Measurements from ENCODE around the gene PPP2R3B. TPM values are rescaled to one million over a fixed set of nuclear protein-coding genes. Genes with fewer than 3 reads are reported as not detected.
"Not testable (repeated sequence)": the region's sequence is repeated elsewhere in the genome, so short reads cannot be mapped to it uniquely, and the experiment has no call there.

The PPP2R3B gene
- total RNA-seq: 35.4 TPM

- peak; percentile 99 for DNase-seq (ENCODE audit: low spot score)
- intact Hi-C loops (cut with DNase I): no loop called here
- peak; percentile 100 for ATAC-seq
Measured at GRCh38 chrX:386768-387575, at the start of gene PPP2R3B. TSS of gene PPP2R3B (minus strand) at chrX:386907. CDS start at chrX:386691, 216 bp downstream.

- ATAC-seq: no peak
- peak; percentile 43 for DNase-seq (ENCODE audit: low spot score)
- intact Hi-C loops (cut with DNase I): no loop called here
Measured at GRCh38 chrX:435536-436122, 48.9 kb upstream of the PPP2R3B start.

DNA sequence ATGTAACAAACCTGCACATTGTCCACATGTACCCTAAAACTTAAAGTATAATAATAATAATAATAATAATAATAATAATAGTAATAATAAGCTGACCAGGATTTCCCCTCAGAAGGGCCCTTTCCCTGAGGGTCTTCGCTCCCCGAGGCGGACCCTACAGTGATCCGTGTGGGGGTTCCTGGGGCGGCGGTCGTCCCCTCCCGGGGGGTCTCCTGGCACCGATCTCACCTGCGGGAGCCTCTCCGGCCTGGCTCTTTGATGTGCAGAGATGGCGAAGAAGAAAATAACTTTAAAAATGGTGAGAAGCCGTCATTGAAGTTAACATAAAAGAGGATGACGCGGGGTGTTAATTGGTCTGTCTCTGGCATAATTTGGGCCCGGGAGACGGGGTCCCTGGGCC lies 48.2 kb upstream of the PPP2R3B start:
- DNase-seq (ENCODE audit: low spot score) (peak; percentile 12), ATAC-seq (no peak)
- intact Hi-C loops (cut with DNase I): no loop called here

DNA sequence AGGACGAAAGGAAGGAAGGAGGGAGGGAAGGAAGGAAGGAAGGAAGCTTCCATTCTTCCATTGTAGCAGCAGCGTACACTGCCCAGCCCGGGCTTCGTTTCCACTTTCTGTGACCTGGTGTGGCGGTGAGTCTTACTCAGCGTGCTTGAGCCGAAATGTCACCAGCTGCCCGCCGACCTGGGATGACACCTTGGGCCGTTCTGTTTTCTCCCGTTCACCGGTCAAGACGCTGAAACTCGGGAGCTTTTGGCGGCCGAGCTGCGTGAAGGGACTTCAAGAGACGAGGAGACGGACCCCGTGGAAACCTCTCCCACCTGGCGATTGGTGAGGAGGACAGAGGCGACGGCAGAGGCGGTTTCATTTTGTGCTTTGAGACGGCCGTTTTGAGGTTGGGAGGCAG lies 47.1 kb upstream of the PPP2R3B start:
- intact Hi-C loops (cut with DNase I): no loop called here
- peak; percentile 52 for DNase-seq (ENCODE audit: low spot score)

DNA sequence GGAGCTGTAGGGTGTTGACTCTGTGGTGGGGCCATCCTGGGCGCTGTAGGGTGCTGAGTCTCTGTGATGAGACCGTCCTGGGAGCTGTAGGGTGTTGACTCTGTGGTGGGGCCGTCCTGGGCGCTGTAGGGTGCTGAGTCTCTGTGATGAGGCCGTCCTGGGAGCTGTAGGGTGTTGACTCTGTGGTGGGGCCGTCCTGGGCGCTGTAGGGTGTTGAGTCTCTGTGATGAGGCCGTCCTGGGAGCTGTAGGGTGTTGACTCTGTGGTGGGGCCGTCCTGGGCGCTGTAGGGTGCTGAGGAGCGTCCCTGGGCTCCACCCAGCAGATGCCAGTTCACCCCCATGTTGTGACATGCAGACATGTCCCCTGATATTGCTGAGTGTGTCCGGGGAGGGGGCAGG lies 46.0 kb upstream of the PPP2R3B start:
- intact Hi-C loops (cut with DNase I); ATAC-seq: not testable (repeated sequence)
- DNase-seq (ENCODE audit: low spot score): peak; percentile 9

More for the DNA sequence above, 47.1 kb upstream of the PPP2R3B start:
- no peak for ATAC-seq

DNA sequence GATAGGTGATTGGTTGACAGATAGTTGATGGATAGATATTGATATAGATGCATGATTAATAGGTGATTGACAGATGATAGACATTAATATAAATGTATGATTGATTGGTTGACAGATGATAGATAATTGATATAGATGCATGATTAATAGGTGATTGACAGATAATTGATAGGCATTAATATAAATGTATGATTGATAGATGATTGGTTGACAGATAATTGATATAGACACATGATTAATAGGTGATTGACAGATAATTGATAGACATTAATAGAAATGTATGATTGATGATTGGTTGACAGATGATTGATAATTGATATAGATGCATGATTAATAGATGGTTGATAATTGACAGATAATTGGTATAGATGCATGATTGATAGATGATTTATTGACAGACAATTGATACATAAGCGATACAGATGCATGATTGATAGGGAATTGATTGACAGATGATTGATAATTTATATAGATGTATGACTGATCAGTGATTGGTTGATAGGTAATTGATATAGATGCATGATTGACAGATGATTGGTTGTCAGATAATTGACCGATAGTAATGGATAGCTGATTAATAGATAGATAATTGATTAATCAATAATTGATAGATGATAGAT lies 44.9 kb upstream of the PPP2R3B start:
- DNase-seq (ENCODE audit: low spot score) (no peak), ATAC-seq (no peak)
- intact Hi-C loops (cut with DNase I): no loop called here

- DNase-seq (ENCODE audit: low spot score) (no peak), ATAC-seq (no peak)
- intact Hi-C loops (cut with DNase I): no loop called here
Measured at GRCh38 chrX:431056-431455, 44.3 kb upstream of the PPP2R3B start.

DNA sequence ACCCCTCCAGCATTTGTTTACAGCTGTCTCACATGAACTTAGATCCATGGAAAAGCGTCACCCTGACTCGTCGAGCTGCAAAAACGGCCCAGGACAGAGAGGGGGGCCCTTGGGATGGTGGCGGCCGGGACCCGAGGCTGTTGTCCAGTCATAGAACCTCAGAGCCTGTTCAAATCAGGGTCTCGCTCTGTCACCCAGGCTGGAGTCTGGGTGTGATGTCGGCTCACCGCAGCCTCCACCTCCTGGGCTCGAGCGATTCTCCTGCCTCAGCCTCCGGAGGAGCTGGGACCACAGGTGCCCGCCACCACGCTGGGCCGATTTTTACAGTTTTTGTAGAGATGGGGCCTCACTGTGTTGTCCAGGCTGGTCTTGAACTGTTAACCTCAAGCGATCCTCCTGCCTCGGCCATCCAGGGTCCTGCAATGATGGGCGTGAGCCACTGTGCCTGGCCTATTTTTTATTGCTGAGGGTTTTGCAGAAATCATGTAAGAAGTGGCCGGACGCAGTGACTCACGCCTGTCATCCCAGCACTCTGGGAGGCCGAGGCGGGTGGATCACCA lies 42.6 kb upstream of the PPP2R3B start:
- no peak for ATAC-seq
- intact Hi-C loops (cut with DNase I): no loop called here
- no peak for DNase-seq (ENCODE audit: low spot score)

DNA sequence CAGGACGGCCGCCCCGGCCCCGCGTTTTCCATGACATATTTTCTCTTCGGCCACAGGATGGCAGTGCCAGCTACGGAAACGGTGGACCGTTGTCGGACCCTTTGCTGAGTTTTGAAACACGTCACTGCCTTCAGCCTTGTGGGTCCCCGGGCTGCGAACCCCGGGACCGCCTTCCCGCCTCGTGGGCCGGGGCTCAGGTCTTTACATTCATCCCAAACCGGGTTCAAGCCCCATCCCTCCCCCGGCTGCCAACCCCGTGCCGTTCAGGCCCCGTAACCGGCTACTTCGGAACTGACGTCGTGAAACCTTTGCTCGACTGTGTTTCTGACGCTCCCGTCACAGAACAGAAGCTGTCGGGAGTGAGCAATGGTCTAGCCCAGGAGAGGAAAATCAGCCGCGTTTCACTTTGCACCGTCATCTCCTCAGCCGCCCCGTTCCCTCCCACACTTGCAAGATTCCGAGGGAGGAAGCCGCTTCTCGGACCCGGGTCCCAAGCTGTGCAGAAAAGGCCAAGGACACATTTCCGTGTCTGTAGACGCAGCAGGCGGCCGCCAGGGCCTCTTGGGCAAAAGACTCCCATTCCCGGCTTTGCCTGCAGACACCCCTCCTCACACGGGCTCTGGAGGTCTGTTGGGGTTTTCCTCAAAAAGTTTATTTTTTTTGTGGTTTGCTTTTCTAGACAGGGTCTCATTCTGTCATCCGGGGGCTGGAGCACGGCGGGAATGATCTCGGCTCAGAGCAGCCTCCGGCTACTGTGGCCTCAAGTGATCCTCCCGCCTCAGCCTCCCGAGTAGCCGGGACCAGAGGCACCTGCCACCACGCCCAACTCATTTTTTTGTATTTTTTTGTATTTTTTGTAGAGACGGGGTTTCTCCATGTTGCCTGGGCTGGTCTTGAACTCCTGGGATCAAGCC lies 41.4 kb upstream of the PPP2R3B start:
- intact Hi-C loops (cut with DNase I): no loop called here
- DNase-seq (ENCODE audit: low spot score): no peak
- ATAC-seq: no peak

- ATAC-seq: no peak
- intact Hi-C loops (cut with DNase I): no loop called here
- DNase-seq (ENCODE audit: low spot score): no peak
Measured at GRCh38 chrX:426881-427280, 40.2 kb upstream of the PPP2R3B start.

DNA sequence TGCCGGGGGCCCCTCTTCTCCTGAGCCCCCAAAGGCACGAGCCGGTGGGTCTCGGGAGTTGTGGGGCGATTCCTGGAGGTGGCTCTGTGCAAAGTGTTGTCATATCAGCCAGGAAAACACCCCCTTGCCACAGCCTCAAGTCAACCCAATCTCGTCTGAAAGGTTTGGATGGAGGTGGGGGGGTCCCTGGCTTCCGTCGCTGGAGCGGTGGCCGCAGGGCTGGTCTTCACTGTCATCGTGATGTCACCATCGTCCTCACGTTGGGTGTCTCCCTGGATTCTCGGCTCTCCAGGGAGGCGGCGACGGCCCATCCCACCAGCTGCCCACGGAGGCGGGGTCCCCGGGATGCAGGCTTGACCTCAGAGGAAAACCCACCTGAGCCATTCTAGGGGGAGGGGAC lies 38.3 kb upstream of the PPP2R3B start:
- intact Hi-C loops (cut with DNase I): no loop called here
- ATAC-seq (no peak), DNase-seq (ENCODE audit: low spot score) (no peak)

- intact Hi-C loops (cut with DNase I): loop anchor here (2.0 kb wide), 1 partner anchor 51 kb away; no protein-coding TSS in a partner anchor
- ATAC-seq: no peak
- no peak for DNase-seq (ENCODE audit: low spot score)
Measured at GRCh38 chrX:421646-422391, 35.1 kb upstream of the PPP2R3B start.

DNA sequence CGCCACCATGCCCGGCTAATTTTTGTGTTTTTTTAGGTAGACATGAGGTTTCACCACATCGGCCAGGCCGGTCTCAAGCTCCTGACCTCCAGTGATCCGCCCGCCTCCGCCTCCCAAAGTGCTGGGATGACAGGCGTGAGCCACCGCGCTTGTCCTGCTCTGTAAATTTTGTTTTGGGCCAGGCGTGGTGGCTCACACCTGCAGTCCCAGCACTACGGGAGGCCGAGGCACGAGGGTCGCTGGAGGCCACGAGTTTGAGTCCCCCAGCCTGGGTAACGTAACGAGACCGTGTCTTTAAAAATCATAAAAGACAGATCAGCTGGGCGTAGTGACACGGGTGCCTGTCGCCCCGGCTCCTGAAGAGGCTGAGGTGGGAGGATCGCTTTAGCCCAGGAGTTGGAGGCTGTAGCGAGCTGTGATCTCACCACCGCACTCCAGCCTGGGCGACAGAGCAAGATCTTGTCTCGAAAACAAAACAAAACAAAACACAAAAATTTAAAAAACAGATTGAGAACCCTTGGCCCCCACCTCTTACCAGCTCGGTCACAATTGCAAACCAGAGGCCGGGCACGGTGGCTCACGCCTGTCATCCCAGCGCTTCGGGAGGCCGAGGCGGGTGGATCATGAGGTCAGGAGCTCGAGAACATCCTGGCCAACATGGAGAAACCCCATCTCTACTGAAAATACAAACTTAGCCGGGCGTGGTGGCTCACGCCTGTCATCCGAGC lies 34.0 kb upstream of the PPP2R3B start:
- DNase-seq (ENCODE audit: low spot score) (no peak), ATAC-seq (no peak)
- intact Hi-C loops (cut with DNase I): loop anchor here (2.0 kb wide), 1 partner anchor 50 kb away; no protein-coding TSS in a partner anchor

GRCh38 chrX:418927-419729 lies 32.4 kb upstream of the PPP2R3B start:
- DNase-seq (ENCODE audit: low spot score): no peak
- intact Hi-C loops (cut with DNase I): no loop called here
- no peak for ATAC-seq

GRCh38 chrX:415498-415897 lies 28.8 kb upstream of the PPP2R3B start:
- intact Hi-C loops (cut with DNase I); ATAC-seq: not testable (repeated sequence)

DNA sequence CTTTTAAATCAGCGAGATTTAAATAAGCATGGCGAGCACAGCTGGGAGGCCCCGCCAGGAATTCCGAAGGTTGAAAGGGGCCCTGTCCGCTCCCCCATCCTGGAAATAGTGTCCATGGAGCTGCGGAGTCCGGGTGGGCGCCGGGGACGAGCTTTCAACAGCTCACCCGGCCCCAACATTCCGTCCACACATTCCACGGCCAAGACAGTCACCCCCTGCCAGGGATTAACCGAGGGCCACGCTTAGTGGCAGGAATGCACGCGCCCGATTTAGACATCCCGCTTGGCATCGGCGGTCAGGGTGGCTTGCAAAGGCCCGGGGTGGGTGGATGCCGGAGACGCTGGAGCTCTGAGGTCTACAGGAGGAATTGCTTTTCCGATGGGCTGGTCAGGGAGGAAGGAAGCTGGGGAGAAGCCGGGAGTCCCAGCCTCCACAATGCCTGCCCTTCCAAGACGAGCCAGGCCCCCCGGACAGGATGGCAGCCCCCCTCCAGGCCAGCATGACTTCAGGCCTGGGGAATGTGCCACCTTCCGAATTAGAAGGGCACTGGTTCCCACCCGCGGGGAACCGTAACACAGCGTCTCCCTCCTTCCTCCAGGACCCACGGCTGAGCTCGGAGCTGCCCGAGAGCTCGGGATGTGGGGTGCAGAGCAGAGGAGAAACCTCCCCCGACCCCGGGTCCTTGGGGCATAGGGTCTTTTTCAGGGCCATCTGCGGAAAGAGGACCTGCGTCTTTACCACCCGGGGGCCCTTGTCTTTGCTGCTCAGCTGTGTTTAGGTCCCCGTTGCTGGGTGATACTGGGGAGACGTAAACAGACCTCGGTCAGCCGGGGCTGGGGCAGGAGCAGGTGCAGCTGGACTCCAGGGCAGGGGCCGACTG lies 26.9 kb upstream of the PPP2R3B start:
- ATAC-seq (peak; percentile 49), DNase-seq (ENCODE audit: low spot score) (no peak)
- intact Hi-C loops (cut with DNase I): no loop called here

More at GRCh38 chrX:415498-415897, 28.8 kb upstream of the PPP2R3B start:
- DNase-seq (ENCODE audit: low spot score): not testable (repeated sequence)

Measured in sciatic nerve (tissue), 2 donors.